Liver (tissue), 9 donors: ENCODE data around the gene PHKB. TPM values are rescaled to one million over a fixed set of nuclear protein-coding genes. Genes with fewer than 3 reads are reported as not detected.

Source experiments
- DNase-seq: peaks from one replicate; pipeline ENCODE4 v3.0.0-alpha.2; 2017; ENCODE audit warnings: low spot score
- H3K27ac ChIP-seq, 2 donors: one replicate each; pipeline ENCODE4 v1.7.0; 2013; ENCODE audit warnings: inconsistent platforms in 2 of 2, low read length in 2 of 2, control low read depth in 1 of 2, low read depth in 1 of 2, mild to moderate bottlenecking in 1 of 2
- H3K27me3 ChIP-seq, 4 donors: one replicate each; pipeline versions ENCODE4 v1.6.1 to v1.7.0; 2013; ENCODE audit warnings: low read length in 3 of 4, inconsistent platforms in 1 of 4, mild to moderate bottlenecking in 1 of 4, moderate library complexity in 1 of 4; ENCODE audit not compliant: control insufficient read depth in 4 of 4, insufficient read depth in 4 of 4
- H3K36me3 ChIP-seq, 4 donors: one replicate each; pipeline versions ENCODE4 v1.6.1 to v1.7.0; 2013; ENCODE audit warnings: low read length in 3 of 4, mild to moderate bottlenecking in 3 of 4, low read depth in 1 of 4, moderate library complexity in 1 of 4; ENCODE audit not compliant: control insufficient read depth in 4 of 4, insufficient read depth in 3 of 4
- H3K4me1 ChIP-seq, 4 donors: one replicate each; pipeline versions ENCODE4 v1.6.1 to v1.7.0; 2013; ENCODE audit warnings: low read length in 3 of 4, mild to moderate bottlenecking in 3 of 4, moderate library complexity in 1 of 4; ENCODE audit not compliant: control insufficient read depth in 4 of 4, insufficient read depth in 4 of 4
- H3K4me3 ChIP-seq, 3 donors: one replicate each; pipeline versions ENCODE4 v1.6.1 to v1.7.0; 2013; ENCODE audit warnings: low read length in 3 of 3, control low read depth in 1 of 3, low read depth in 1 of 3, mild to moderate bottlenecking in 1 of 3
- H3K9ac ChIP-seq, 2 donors: one replicate each; pipeline ENCODE4 v1.7.0; 2013; ENCODE audit warnings: low read length in 2 of 2, mild to moderate bottlenecking in 2 of 2, moderate library complexity in 2 of 2, control low read depth in 1 of 2, low read depth in 1 of 2
- H3K9me3 ChIP-seq, 4 donors: one replicate each; pipeline versions ENCODE4 v1.6.1 to v1.7.0; 2013; ENCODE audit warnings: low read length in 3 of 4; ENCODE audit not compliant: control insufficient read depth in 4 of 4
- ATF3 ChIP-seq: IDR thresholded peaks from 2 replicates; pipeline ENCODE4 v1.6.1; 2016; ENCODE audit warnings: antibody characterized with exemption
- CTCF ChIP-seq: fragments of 150-350 bp; IDR thresholded peaks from 2 replicates; pipeline ENCODE4 v1.5.1; 2017; ENCODE audit warnings: improper control_type of control experiment, low read depth, low read length; ENCODE audit not compliant: missing input control
- EGR1 ChIP-seq, 2 donors: IDR thresholded peaks; 2 replicates each; pipeline ENCODE4 v1.6.1; 2016 to 2018; ENCODE audit warnings: antibody characterized with exemption in 2 of 2, low read depth in 2 of 2
- FOXA1 ChIP-seq: IDR thresholded peaks from 2 replicates; pipeline ENCODE4 v1.6.1; 2016; ENCODE audit warnings: antibody characterized with exemption
- FOXA2 ChIP-seq: IDR thresholded peaks from 2 replicates; pipeline ENCODE4 v1.6.1; 2016; ENCODE audit warnings: antibody characterized with exemption
- GABPA ChIP-seq, 2 donors: IDR thresholded peaks in 1 of 2; conservative IDR thresholded peaks in 1 of 2; 2 replicates each; pipeline ENCODE4 v1.6.1; 2016; ENCODE audit warnings: antibody characterized with exemption in 2 of 2, mild to moderate bottlenecking in 1 of 2, moderate library complexity in 1 of 2
- HNF4A ChIP-seq, 2 donors: conservative IDR thresholded peaks; 2 replicates each; pipeline ENCODE4 v1.6.1; 2016; ENCODE audit warnings: antibody characterized with exemption in 2 of 2, mild to moderate bottlenecking in 2 of 2
- HNF4G ChIP-seq: IDR thresholded peaks from 2 replicates; pipeline ENCODE4 v1.6.1; 2016; ENCODE audit warnings: antibody characterized with exemption
- JUND ChIP-seq, 2 donors: IDR thresholded peaks; 2 replicates each; pipeline ENCODE4 v1.6.1; 2016; ENCODE audit warnings: antibody characterized with exemption in 2 of 2
- MAX ChIP-seq: IDR thresholded peaks from 2 replicates; pipeline ENCODE4 v1.6.1; 2016; ENCODE audit warnings: antibody characterized with exemption
- NR2F2 ChIP-seq: IDR thresholded peaks from 2 replicates; pipeline ENCODE4 v1.6.1; 2016; ENCODE audit warnings: antibody characterized with exemption
- RAD21 ChIP-seq, 2 donors: IDR thresholded peaks; 2 replicates each; pipeline ENCODE4 v1.6.1; 2016; ENCODE audit warnings: antibody characterized with exemption in 2 of 2, mild to moderate bottlenecking in 2 of 2
- REST ChIP-seq: IDR thresholded peaks from 2 replicates; pipeline ENCODE4 v1.6.1; 2016; ENCODE audit warnings: antibody characterized with exemption, mild to moderate bottlenecking
- RXRA ChIP-seq, 2 donors: IDR thresholded peaks; 2 replicates each; pipeline ENCODE4 v1.6.1; 2017 to 2018; ENCODE audit warnings: antibody characterized with exemption in 2 of 2, mild to moderate bottlenecking in 1 of 2
- SP1 ChIP-seq: IDR thresholded peaks from 2 replicates; pipeline ENCODE4 v1.6.1; 2018; ENCODE audit warnings: antibody characterized with exemption, mild to moderate bottlenecking
- TAF1 ChIP-seq: conservative IDR thresholded peaks from 2 replicates; pipeline ENCODE4 v1.6.1; 2016; ENCODE audit warnings: antibody characterized with exemption, mild to moderate bottlenecking
- YY1 ChIP-seq: IDR thresholded peaks from 2 replicates; pipeline ENCODE4 v1.6.1; 2016; ENCODE audit warnings: antibody characterized with exemption, mild to moderate bottlenecking
- ZBTB33 ChIP-seq: IDR thresholded peaks from 2 replicates; pipeline ENCODE4 v1.6.1; 2016; ENCODE audit warnings: antibody characterized with exemption
- polyA plus RNA-seq, 2 donors: library from polyadenylated mRNA; stranded (reverse) in 1 of 2; unstranded in 1 of 2; fragments of 200-250 nt in 1 of 2; fragments of >200 nt in 1 of 2; fragmentation: Nextera tagmentation in 1 of 2; extraction: Ambion mirVana in 1 of 2; gene quantifications; one replicate each; pipeline versions ENCODE4 v1.2.1 to v1.2.3, GENCODE V29; 2013 to 2015
- total RNA-seq, 2 donors: library from RNA; depleted of rRNA; stranded (reverse); fragments of >200 nt; gene quantifications; one replicate each; pipeline ENCODE4 v1.2.3, GENCODE V29; 2014
- donor health status: healthy.
- donor health status: healthy.
- donor health status: healthy.
- donor health status: healthy.
- donor health status: healthy.

Gene PHKB
- total and polyA plus RNA-seq, 4 donors: 13.2 to 49.1 (median 29.0) TPM

- TF ChIP-seq RXRA (IDR thresholded peaks at IDR 0.05): no peak
- no peak for TF ChIP-seq FOXA2
- TF ChIP-seq JUND (IDR thresholded peaks at IDR 0.05): no peak
- no peak for TF ChIP-seq REST
- no peak for TF ChIP-seq GABPA (IDR thresholded peaks at IDR 0.05 in 1 of 2, conservative IDR thresholded peaks at IDR 0.05 in 1 of 2)
- TF ChIP-seq TAF1: no peak
- no peak for TF ChIP-seq YY1
- TF ChIP-seq ZBTB33: no peak
- no peak for TF ChIP-seq ATF3
- no peak for TF ChIP-seq EGR1 (IDR thresholded peaks at IDR 0.05; ENCODE audit: low read depth in 2 of 2)
- no peak for TF ChIP-seq NR2F2
- TF ChIP-seq RAD21 (IDR thresholded peaks at IDR 0.05): no peak
- TF ChIP-seq HNF4G: no peak
- no peak for TF ChIP-seq MAX
- TF ChIP-seq HNF4A (conservative IDR thresholded peaks at IDR 0.05): no peak
- no peak for TF ChIP-seq SP1
- no peak for TF ChIP-seq FOXA1
- TF ChIP-seq CTCF: no peak
- H3K27me3 ChIP-seq: no peaks in the 10 kb centered on the region
- H3K36me3 ChIP-seq: peaks cover 0 to 2% (median 0%) of the 10 kb centered on the region in 4 donors
- no peak overlapping the region for H3K27ac ChIP-seq
- no peaks in the 10 kb centered on the region for H3K9me3 ChIP-seq
- no peak for DNase-seq
- no peaks in the 10 kb centered on the region for H3K4me1 ChIP-seq
- no peak overlapping the region for H3K9ac ChIP-seq
- no peak overlapping the region for H3K4me3 ChIP-seq
These were observed 15.7 kb downstream of the PHKB start for GRCh38 chr16:47476654-47477345.
